B cell (primary cell): ENCODE measurements around the gene OR3A3. TPM values are rescaled to one million over a fixed set of nuclear protein-coding genes. Genes with fewer than 3 reads are reported as not detected.
"Not testable (repeated sequence)": the region's sequence is repeated elsewhere in the genome, so short reads cannot be mapped to it uniquely, and the experiment has no call there.

Source experiments
- ATAC-seq: fragments of 200-7000 bp; cut with Tn5 transposase; one replicate; pipeline ENCODE4 v1.10.0; 2021; ENCODE audit warnings: low read depth, mild to moderate bottlenecking, moderate number of reproducible peaks, moderate library complexity
- CTCF ChIA-PET: fragments of 350-600 bp; sonication (Branson Sonifier 250); formaldehyde crosslinking; loops from one replicate; lab custom pipeline; 2021; ENCODE audit warnings: antibody characterized with exemption, inconsistent platforms; lab: Charles Lee
- POLR2A ChIA-PET: fragments of 350-600 bp; sonication (Branson Sonifier 250); formaldehyde crosslinking; loops from one replicate; lab custom pipeline; 2021; ENCODE audit warnings: antibody characterized with exemption; lab: Charles Lee
- DNase-seq: peaks from one replicate; pipeline ENCODE4 v3.0.0; 2013
- H2AFZ ChIP-seq: 2 replicates; pipeline ENCODE4 v1.6.1; 2012; ENCODE audit warnings: mild to moderate bottlenecking, low read depth, low read length; ENCODE audit not compliant: insufficient read depth, poor library complexity, severe bottlenecking
- H3K27ac ChIP-seq, 2 donors: 1 replicate in 1 of 2; 2 replicates in 1 of 2; pipeline ENCODE4 v1.5.1; 2012 to 2013; ENCODE audit warnings: low read length in 2 of 2, mild to moderate bottlenecking in 2 of 2, moderate library complexity in 1 of 2
- H3K27me3 ChIP-seq, 4 experiments: fragments of 200-600 bp in 1 of 4; sonication (generic) in 1 of 4; replicated peaks in 1 of 4; 1 replicate in 2 of 4; 2 replicates in 2 of 4; pipeline versions ENCODE4 v1.6.1 to v1.7.0; 2013 to 2016; ENCODE audit warnings: low read length in 3 of 4, mild to moderate bottlenecking in 2 of 4, mixed read lengths in 1 of 4, moderate library complexity in 1 of 4; ENCODE audit not compliant: insufficient read depth in 4 of 4, control insufficient read depth in 3 of 4; ENCODE audit errors: control extremely low read depth in 1 of 4
- H3K36me3 ChIP-seq, 2 experiments: replicated peaks in 1 of 2; 1 replicate in 1 of 2; 2 replicates in 1 of 2; pipeline versions ENCODE4 v1.6.1 to v1.7.1; 2013; ENCODE audit warnings: low read length in 1 of 2; ENCODE audit not compliant: insufficient read depth in 2 of 2, control insufficient read depth in 1 of 2; ENCODE audit errors: control extremely low read depth in 1 of 2, extremely low read depth in 1 of 2
- H3K4me1 ChIP-seq, 2 donors: fragments of 200-600 bp in 1 of 2; sonication (generic) in 1 of 2; 1 replicate in 1 of 2; 2 replicates in 1 of 2; pipeline versions ENCODE4 v1.5.1 to v1.6.1; 2013 to 2017; ENCODE audit warnings: low read length in 2 of 2; ENCODE audit not compliant: control insufficient read depth in 2 of 2, insufficient read depth in 2 of 2
- H3K4me2 ChIP-seq: replicated peaks from 2 replicates; pipeline ENCODE3; 2012; ENCODE audit warnings: mild to moderate bottlenecking, low read depth, low read length; ENCODE audit not compliant: poor library complexity, severe bottlenecking
- H3K4me3 ChIP-seq, 5 experiments: fragments of 200-600 bp in 1 of 5; sonication (generic) in 1 of 5; 1 replicate in 3 of 5; 2 replicates in 2 of 5; pipeline versions ENCODE4 v1.5.1 to v1.7.0; 2011 to 2016; ENCODE audit warnings: low read length in 4 of 5, mild to moderate bottlenecking in 4 of 5, low read depth in 2 of 5, control low read depth in 1 of 5, moderate library complexity in 1 of 5; ENCODE audit not compliant: insufficient read depth in 1 of 5; ENCODE audit errors: control extremely low read depth in 1 of 5, extremely low read depth in 1 of 5
- H3K79me2 ChIP-seq: fragments of 200-600 bp; sonication (generic); one replicate; pipeline ENCODE4 v1.6.0; 2016; ENCODE audit warnings: low read length; ENCODE audit not compliant: control insufficient read depth, insufficient read depth
- H3K9ac ChIP-seq: fragments of 200-600 bp; sonication (generic); 2 replicates; pipeline ENCODE4 v1.6.1; 2017; ENCODE audit warnings: mild to moderate bottlenecking, low read length, moderate library complexity
- H3K9me3 ChIP-seq, 3 donors: one replicate each; pipeline versions ENCODE4 v1.6.1 to v1.7.1; 2013; ENCODE audit warnings: low read length in 2 of 3; ENCODE audit not compliant: control insufficient read depth in 2 of 3, insufficient read depth in 1 of 3; ENCODE audit errors: control extremely low read depth in 1 of 3
- H4K20me1 ChIP-seq: 2 replicates; pipeline ENCODE4 v1.6.0; 2012; ENCODE audit warnings: mild to moderate bottlenecking, low read length; ENCODE audit not compliant: insufficient read depth, control insufficient read depth, poor library complexity, severe bottlenecking
- H3K27ac Mint-ChIP-seq: one replicate; pipeline ENCODE4 v1.8.0; 2021; ENCODE audit warnings: mixed read lengths
- H3K27me3 Mint-ChIP-seq: one replicate; pipeline ENCODE4 v1.8.0; 2021; ENCODE audit warnings: mixed read lengths
- H3K4me1 Mint-ChIP-seq: one replicate; pipeline ENCODE4 v1.8.0; 2021; ENCODE audit warnings: mixed read lengths
- H3K4me3 Mint-ChIP-seq: one replicate; pipeline ENCODE4 v1.8.0; 2021; ENCODE audit warnings: mixed read lengths
- H3K9me3 Mint-ChIP-seq: one replicate; pipeline ENCODE4 v1.8.0; 2022; ENCODE audit warnings: mixed read lengths; ENCODE audit not compliant: insufficient read depth
- EZH2 ChIP-seq: IDR thresholded peaks from 2 replicates; pipeline ENCODE4 v1.6.1; 2012; ENCODE audit warnings: borderline replicate concordance, low read depth, mild to moderate bottlenecking, moderate library complexity, low read length; ENCODE audit not compliant: insufficient read depth, poor library complexity, severe bottlenecking
- WGBS: methylation state at CpG from one replicate; pipeline ENCODE4 v1.1.5; 2013; ENCODE audit warnings: missing lambda C conversion rate; ENCODE audit not compliant: insufficient coverage; 5-methylcytosine and 5-hydroxymethylcytosine counted together
- intact Hi-C: fragments of 100-400 bp; cut with micrococcal nuclease; formaldehyde crosslinking; loops from one replicate; pipeline ENCODE4 v1.10.0; 2022
- polyA minus RNA-seq: library from RNA; depleted of rRNA, polyadenylated mRNA; stranded (reverse); fragments of >200 nt; gene quantifications from 2 replicates; pipeline ENCODE4 v1.2.3, GENCODE V29; 2012
- polyA plus RNA-seq: library from polyadenylated mRNA; depleted of rRNA; stranded (reverse); fragments of >200 nt; gene quantifications from 2 replicates; pipeline ENCODE4 v1.2.3, GENCODE V29; 2012
- total RNA-seq, 2 donors: library from RNA; stranded (reverse); fragments of 120-200 nt in 1 of 2; gene quantifications; 1 replicate in 1 of 2; 2 replicates in 1 of 2; pipeline versions ENCODE4 v1.2.3 to v1.2.4, GENCODE V29; 2013 to 2022
- TF ChIP-seq, protein P1 (sequence below): fragments of 200-600 bp; IDR thresholded peaks from one replicate; pipeline ENCODE4 v1.8.0; 2022; ENCODE audit warnings: antibody characterized with exemption, mild to moderate bottlenecking

OR3A3 gene
- total RNA-seq (not detected in 2 replicates), polyA plus RNA-seq (not detected in 2 replicates), polyA minus RNA-seq (not detected in 2 replicates)
- not detected for total RNA-seq (2013)

DNA sequence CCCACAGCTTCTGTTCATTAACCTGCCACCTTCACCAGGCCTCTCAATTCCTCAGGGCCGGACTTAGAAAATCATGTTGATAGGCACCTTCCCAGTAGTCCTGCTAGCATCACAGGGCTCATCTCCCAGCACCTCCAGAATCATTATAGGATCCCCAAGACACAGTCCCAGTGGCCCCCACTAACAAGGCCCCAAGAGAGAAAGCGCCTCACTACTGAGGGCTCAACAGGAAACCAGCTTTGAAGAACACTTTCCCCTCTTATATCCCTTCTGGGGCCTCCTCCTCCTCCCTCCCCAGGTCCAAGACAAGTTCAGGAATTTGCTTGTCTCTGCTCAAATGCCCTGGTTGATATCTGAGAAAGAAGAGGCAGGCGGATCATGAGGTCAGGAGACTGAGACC, at the start of gene OR3A3:
Gene OR3A3 (plus strand): TSS at position 301 of the 400 bp plus-strand sequence.
- Histone ChIP-seq H3K4me3 (no peak within 1 kb of the TSS), H3K4me1 (no peaks in the 10 kb centered on the region), H2AFZ (no peak within 1 kb of the TSS), H4K20me1 (no peaks in the 10 kb centered on the region), H3K36me3 (no peaks in the 10 kb centered on the region), H3K79me2 (no peaks in the 10 kb centered on the region), H3K9me3 (peaks cover 2 to 6% (median 3%) of the 10 kb centered on the region in 3 donors), H3K9ac (no peak within 1 kb of the TSS), H3K27me3 (peaks cover 0 to 4% (median 3%) of the 10 kb centered on the region in 4 experiments), H3K4me2 (no peak within 1 kb of the TSS), H3K27ac (no peak within 1 kb of the TSS)
- ATAC-seq (no peak), DNase-seq (no peak)
- Mint-ChIP-seq H3K27ac (no peak within 1 kb of the TSS), H3K4me3 (no peak within 1 kb of the TSS), H3K9me3 (peaks cover 2% of the 10 kb centered on the region), H3K4me1 (no peaks in the 10 kb centered on the region), H3K27me3 (peaks cover 33% of the 10 kb centered on the region)
- intact Hi-C loops, result no loop called here
- ChIA-PET CTCF (no interaction called here), POLR2A (no interaction called here)
- TF ChIP-seq, protein P1, sequence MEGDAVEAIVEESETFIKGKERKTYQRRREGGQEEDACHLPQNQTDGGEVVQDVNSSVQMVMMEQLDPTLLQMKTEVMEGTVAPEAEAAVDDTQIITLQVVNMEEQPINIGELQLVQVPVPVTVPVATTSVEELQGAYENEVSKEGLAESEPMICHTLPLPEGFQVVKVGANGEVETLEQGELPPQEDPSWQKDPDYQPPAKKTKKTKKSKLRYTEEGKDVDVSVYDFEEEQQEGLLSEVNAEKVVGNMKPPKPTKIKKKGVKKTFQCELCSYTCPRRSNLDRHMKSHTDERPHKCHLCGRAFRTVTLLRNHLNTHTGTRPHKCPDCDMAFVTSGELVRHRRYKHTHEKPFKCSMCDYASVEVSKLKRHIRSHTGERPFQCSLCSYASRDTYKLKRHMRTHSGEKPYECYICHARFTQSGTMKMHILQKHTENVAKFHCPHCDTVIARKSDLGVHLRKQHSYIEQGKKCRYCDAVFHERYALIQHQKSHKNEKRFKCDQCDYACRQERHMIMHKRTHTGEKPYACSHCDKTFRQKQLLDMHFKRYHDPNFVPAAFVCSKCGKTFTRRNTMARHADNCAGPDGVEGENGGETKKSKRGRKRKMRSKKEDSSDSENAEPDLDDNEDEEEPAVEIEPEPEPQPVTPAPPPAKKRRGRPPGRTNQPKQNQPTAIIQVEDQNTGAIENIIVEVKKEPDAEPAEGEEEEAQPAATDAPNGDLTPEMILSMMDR, result no peak
- no peak for TF ChIP-seq EZH2
- WGBS, result 100% methylated on average over 1 of the region's 3 CpGs

- peaks cover 4 to 11% (median 6%) of the 10 kb centered on the region in 3 donors for H3K9me3 ChIP-seq
- H3K4me1 Mint-ChIP-seq, DNase-seq, H3K27ac Mint-ChIP-seq, CTCF ChIA-PET, H3K27ac ChIP-seq, POLR2A ChIA-PET, ATAC-seq, H3K4me1 ChIP-seq, H3K4me3 ChIP-seq, H2AFZ ChIP-seq, H3K79me2 ChIP-seq, H3K9ac ChIP-seq, H3K4me3 Mint-ChIP-seq, H3K27me3 ChIP-seq, H3K36me3 ChIP-seq, H3K4me2 ChIP-seq, intact Hi-C loops, H4K20me1 ChIP-seq: not testable (repeated sequence)
- peaks cover 13% of the 10 kb centered on the region for H3K27me3 Mint-ChIP-seq
- WGBS, result no CpG with 5 or more reads among the region's 31 CpGs
- peaks cover 13% of the 10 kb centered on the region for H3K9me3 Mint-ChIP-seq
These were observed 40.0 kb upstream of the OR3A3 start for GRCh38 chr17:3371167-3371566.
